Hair follicular keratinocyte (primary cell): ENCODE data around the gene TMED10. TPM values are rescaled to one million over a fixed set of nuclear protein-coding genes. Genes with fewer than 3 reads are reported as not detected.

Experiments used
- total RNA-seq: library from RNA; depleted of rRNA; stranded (reverse); fragments of >200 nt; gene quantifications from 2 replicates; pipeline ENCODE4 v1.2.3, GENCODE V29; 2015

The TMED10 gene
- total RNA-seq, result 259 and 317 TPM in 2 replicates

GRCh38 chr14:75176142-75176820, at the start of gene TMED10:
TSS of gene TMED10 (minus strand) at chr14:75176612. CDS start at chr14:75176579, 33 bp downstream.

GRCh38 chr14:75126679-75127473, 49.5 kb downstream of the TMED10 start, which contains the start of gene NEK9:
TSS of gene NEK9 (minus strand) at chr14:75127048. CDS start at chr14:75126921, 127 bp downstream.

Other genes starting within 250 kb of the TMED10 start
- 44.9 and 50.9 TPM in 2 replicates for gene PGF, start 221.0 kb downstream of the TMED10 start, total RNA-seq
- gene EIF2B2, start 173.7 kb downstream of the TMED10 start, total RNA-seq, result 65.4 and 81.2 TPM in 2 replicates
- gene MLH3, start 125.1 kb downstream of the TMED10 start, total RNA-seq, result 6.8 and 12.2 TPM in 2 replicates
- gene ACYP1, start 112.6 kb downstream of the TMED10 start, total RNA-seq, result 9.1 and 27.3 TPM in 2 replicates
- 0.57 TPM in 1 of 2 replicates, not detected in the other for gene ZC2HC1C, start 107.0 kb downstream of the TMED10 start, total RNA-seq
- gene NEK9, start 49.6 kb downstream of the TMED10 start, total RNA-seq, result 11.4 and 20.8 TPM in 2 replicates
- gene FOS, start 102.2 kb upstream of the TMED10 start, total RNA-seq, result 75.6 and 185 TPM in 2 replicates